H1 (cell line): ENCODE measurements around the gene CASZ1.

Experiments
- ATF2 ChIP-seq: IDR thresholded peaks from 2 replicates; pipeline ENCODE4 v1.6.1; 2012; ENCODE audit warnings: low read length, inconsistent platforms
- BRCA1 ChIP-seq: IDR thresholded peaks from 2 replicates; pipeline ENCODE4 v1.6.1; 2012; ENCODE audit warnings: low read depth, low read length, improper control_type of control experiment
- CTCF ChIP-seq, 3 experiments: IDR thresholded peaks; 1 replicate in 2 of 3; 2 replicates in 1 of 3; pipeline versions ENCODE4 v1.5.1 to v1.6.1; 2011; ENCODE audit warnings: low read length in 3 of 3, mild to moderate bottlenecking in 3 of 3, inconsistent platforms in 2 of 3, low read depth in 1 of 3, moderate library complexity in 1 of 3; ENCODE audit not compliant: insufficient read depth in 1 of 3; ENCODE audit errors: control extremely low read depth in 1 of 3
- POLR2A ChIP-seq, 2 experiments: IDR thresholded peaks; 1 replicate in 1 of 2; 2 replicates in 1 of 2; pipeline ENCODE4 v1.6.1; 2011; ENCODE audit warnings: low read depth in 2 of 2, low read length in 2 of 2, mild to moderate bottlenecking in 2 of 2; ENCODE audit errors: control extremely low read depth in 1 of 2
- SIN3A ChIP-seq, 2 experiments: IDR thresholded peaks in 1 of 2; conservative IDR thresholded peaks in 1 of 2; 2 replicates each; pipeline ENCODE4 v1.6.1; 2011 to 2012; ENCODE audit warnings: low read length in 2 of 2, improper control_type of control experiment in 1 of 2, low read depth in 1 of 2, mild to moderate bottlenecking in 1 of 2

GRCh38 chr1:10753299-10753698 lies 43.1 kb downstream of the CASZ1 start:
- TF ChIP-seq BRCA1 (no peak), ATF2 (no peak), POLR2A (IDR thresholded peaks at IDR 0.05; ENCODE audit: control extremely low read depth in 1 of 2, low read depth in 2 of 2, low read length in 2 of 2) (no peak), CTCF (IDR thresholded peaks at IDR 0.05; ENCODE audit: control extremely low read depth in 1 of 3, insufficient read depth in 1 of 3, low read depth in 1 of 3, low read length in 3 of 3) (peak; percentile 44 to 61 (median 61); a peak in 3 of 4 replicates), SIN3A (conservative IDR thresholded peaks at IDR 0.05 in 1 of 2, IDR thresholded peaks at IDR 0.05 in 1 of 2; ENCODE audit: low read depth in 1 of 2, low read length in 2 of 2) (no peak)
